K562 (cell line): Measurements from ENCODE around the gene IRX5. TPM values are rescaled to one million over a fixed set of nuclear protein-coding genes. Genes with fewer than 3 reads are reported as not detected.
A peak's percentile ranks its signal among the peaks of the same experiment; 100 is the strongest.

Experiments used
- ATAC-seq: fragments of 200-7000 bp; cut with Tn5 transposase; 3 replicates; pipeline ENCODE4 v1.9.1; 2020; ENCODE audit warnings: moderate library complexity
- BruUV-seq: library from RNA; stranded (reverse); fragments of 400-500 nt; replicated peaks from 2 replicates; lab custom pipeline; 2021; lab: Mats Ljungman, UMichigan
- CTCF ChIA-PET: fragments of 300-600 bp; formaldehyde crosslinking; extraction: SDS; loops from one replicate; lab custom pipeline; 2021; ENCODE audit warnings: low intra/inter-chr PET ratio; lab: Yijun Ruan, JAX
- POLR2A ChIA-PET: fragments of 300-600, 350-650 bp; sonication (Branson Sonifier 250); formaldehyde crosslinking; extraction: SDS; loops from one replicate; lab custom pipeline; 2021; ENCODE audit warnings: antibody characterized with exemption, inconsistent platforms; lab: Yijun Ruan, JAX
- DNase-seq, 4 experiments: peaks; one replicate each; pipeline versions ENCODE4 v3.0.0 to v3.0.0-alpha.2; 2011 to 2018; ENCODE audit warnings: low spot score in 3 of 4, mixed read lengths in 3 of 4; ENCODE audit errors: extremely low read depth in 1 of 4
- FAIRE-seq: peaks from 2 replicates; lab custom pipeline; 2011; peaks lifted over from hg19 to GRCh38; lab: Jason Lieb, UNC
- H2AFZ ChIP-seq: 2 replicates; pipeline ENCODE4 v1.6.0; 2011; ENCODE audit warnings: low read depth, low read length, control low read depth, inconsistent platforms
- H3K27ac ChIP-seq: fragments of 200-600 bp; 3 replicates; pipeline ENCODE4 v1.8.0; 2011; ENCODE audit warnings: low read depth, mild to moderate bottlenecking, control low read depth, inconsistent platforms, low read length, moderate library complexity, mixed read lengths; ENCODE audit errors: extremely low read depth
- H3K27me3 ChIP-seq, 2 experiments: fragments of 300-600 bp in 1 of 2; 2 replicates in 1 of 2; 3 replicates in 1 of 2; pipeline versions ENCODE4 v1.6.0 to v1.8.0; 2011; ENCODE audit warnings: inconsistent platforms in 2 of 2, low read length in 2 of 2, mild to moderate bottlenecking in 1 of 2, mixed read lengths in 1 of 2, moderate library complexity in 1 of 2; ENCODE audit not compliant: control insufficient read depth in 2 of 2, insufficient read depth in 2 of 2
- H3K36me3 ChIP-seq: fragments of 300-600 bp; 3 replicates; pipeline ENCODE4 v1.8.0; 2011; ENCODE audit warnings: mild to moderate bottlenecking, low read length, inconsistent platforms; ENCODE audit not compliant: control insufficient read depth, insufficient read depth
- H3K4me1 ChIP-seq, 2 experiments: fragments of 200-600 bp in 1 of 2; replicated peaks in 1 of 2; 2 replicates in 1 of 2; 3 replicates in 1 of 2; pipeline versions ENCODE4 v1.5.1 to v1.8.0; 2011; ENCODE audit warnings: inconsistent platforms in 2 of 2, low read length in 2 of 2, mild to moderate bottlenecking in 1 of 2, mixed read lengths in 1 of 2, moderate library complexity in 1 of 2; ENCODE audit not compliant: control insufficient read depth in 2 of 2, insufficient read depth in 2 of 2
- H3K4me2 ChIP-seq: 2 replicates; pipeline ENCODE4 v1.6.1; 2011; ENCODE audit warnings: low read length, control low read depth, inconsistent platforms, mixed read lengths; ENCODE audit not compliant: insufficient read depth
- H3K4me3 ChIP-seq: fragments of 200-600 bp; sonication (generic), shearing (Covaris generic); 2 replicates; pipeline ENCODE4 v1.5.1; 2016; ENCODE audit warnings: control low read depth, inconsistent platforms
- H3K79me2 ChIP-seq: fragments of 200-600 bp; 3 replicates; pipeline ENCODE4 v1.8.0; 2011; ENCODE audit warnings: low read length, inconsistent platforms; ENCODE audit not compliant: control insufficient read depth, insufficient read depth
- H3K9ac ChIP-seq, 2 experiments: 2 replicates each; pipeline versions ENCODE4 v1.6.0 to v1.6.1; 2011; ENCODE audit warnings: low read depth in 2 of 2, low read length in 2 of 2, control low read depth in 1 of 2, inconsistent platforms in 1 of 2, mild to moderate bottlenecking in 1 of 2, mixed read lengths in 1 of 2; ENCODE audit not compliant: insufficient read depth in 1 of 2
- H3K9me1 ChIP-seq: one replicate; pipeline ENCODE4 v1.6.0; 2011; ENCODE audit warnings: inconsistent platforms, mild to moderate bottlenecking, low read length, moderate library complexity; ENCODE audit not compliant: control insufficient read depth, insufficient read depth
- H3K9me3 ChIP-seq: replicated peaks from 2 replicates; pipeline ENCODE4 v1.5.1; 2011; ENCODE audit warnings: low read depth, low read length, inconsistent platforms; ENCODE audit not compliant: control insufficient read depth, insufficient read depth
- H4K20me1 ChIP-seq: replicated peaks from 2 replicates; pipeline ENCODE4 v1.6.1; 2011; ENCODE audit warnings: low read length, inconsistent platforms, mixed read lengths; ENCODE audit not compliant: control insufficient read depth, insufficient read depth
- ARID1B ChIP-seq: fragments of 450-650 bp; IDR thresholded peaks from 2 replicates; pipeline ENCODE4 v1.6.1; 2016; ENCODE audit warnings: antibody characterized with exemption, mild to moderate bottlenecking, inconsistent platforms
- MYBL2 ChIP-seq, 2 experiments: fragments of 450-650 bp in 1 of 2; sonication (generic) in 1 of 2; formaldehyde crosslinking in 1 of 2; IDR thresholded peaks; 2 replicates each; pipeline versions ENCODE4 v1.6.1 to v1.8.1; 2017 to 2022; ENCODE audit warnings: borderline replicate concordance in 1 of 2, inconsistent platforms in 1 of 2, low read depth in 1 of 2, mild to moderate bottlenecking in 1 of 2, missing genetic modification reagents in 1 of 2, moderate library complexity in 1 of 2
- YY1 ChIP-seq, 3 experiments: IDR thresholded peaks; 2 replicates each; pipeline ENCODE4 v1.6.1; 2011; ENCODE audit warnings: low read length in 2 of 3, mild to moderate bottlenecking in 2 of 3, moderate library complexity in 2 of 3, borderline replicate concordance in 1 of 3, control low read depth in 1 of 3, low read depth in 1 of 3; ENCODE audit not compliant: insufficient read depth in 3 of 3, insufficient replicate concordance in 2 of 3, control insufficient read depth in 1 of 3, insufficient read length in 1 of 3; ENCODE audit errors: extremely low read depth in 1 of 3
- ZNF12 ChIP-seq: sonication (generic); formaldehyde crosslinking; IDR thresholded peaks from 2 replicates; pipeline ENCODE4 v1.4.0; 2020; ENCODE audit warnings: mild to moderate bottlenecking, missing genetic modification reagents
- ZNF232 ChIP-seq: sonication (generic); formaldehyde crosslinking; IDR thresholded peaks from 2 replicates; pipeline ENCODE4 v1.8.0; 2022; ENCODE audit warnings: mild to moderate bottlenecking, missing genetic modification reagents
- ZNF589 ChIP-seq: fragments of 200-800 bp; sonication (Bioruptor generic); IDR thresholded peaks from 2 replicates; pipeline ENCODE4 v1.6.1; 2016; ENCODE audit warnings: low read depth, missing genetic modification characterization, missing compliant biosample characterization
- WGBS: fragments of 100-300 bp; shearing (Covaris generic); methylation state at CpG from one replicate; pipeline ENCODE4 v1.1.6; 2016; ENCODE audit warnings: low coverage, mixed read lengths; ENCODE audit not compliant: insufficient coverage; ENCODE audit errors: missing lambda C conversion rate; 5-methylcytosine and 5-hydroxymethylcytosine counted together
- in situ Hi-C: fragments of 300-500 bp; cut with MboI; formaldehyde crosslinking; loops from 4 replicates; pipeline ENCODE4 v1.15.0; 2018; ENCODE audit warnings: inconsistent platforms, mixed read lengths
- intact Hi-C: fragments of 100-400 bp; cut with micrococcal nuclease; formaldehyde crosslinking; loops from 2 replicates; pipeline ENCODE4 v1.14.2; 2022
- polyA plus RNA-seq, 8 experiments: library from polyadenylated mRNA; depleted of rRNA in 4 of 8; stranded (reverse) in 5 of 8; unstranded in 3 of 8; fragments of >200 nt; fragmentation: Nextera tagmentation in 2 of 8; fragmentation: Illumina TruSeq in 1 of 8; extraction: Ambion mirVana in 2 of 8; extraction: Trizol in 1 of 8; gene quantifications; 2 replicates each; pipeline versions ENCODE4 v1.2.1 to v1.2.3, GENCODE V29; 2011 to 2014; ENCODE audit warnings: inconsistent platforms in 1 of 8, missing spikeins in 1 of 8
- total RNA-seq, 7 experiments: library from RNA; depleted of rRNA in 6 of 7; stranded (reverse); fragments of >200 nt in 6 of 7; fragmentation: Illumina TruSeq in 2 of 7; extraction: Trizol in 2 of 7; gene quantifications; 2 replicates each; pipeline versions ENCODE4 v1.2.1 to v1.2.3, GENCODE V29; 2011 to 2021; ENCODE audit warnings: low replicate concordance in 1 of 7
- TF ChIP-seq, protein P1 (sequence below): fragments of 450-650 bp; IDR thresholded peaks from 2 replicates; pipeline ENCODE4 v1.7.1; 2018; ENCODE audit warnings: mild to moderate bottlenecking, low read depth; ENCODE audit not compliant: partially characterized antibody

The IRX5 gene
- total and polyA plus RNA-seq, 9 of the 15 experiments (the other 6 are each of a cell fraction or from before 2014, with no cell fraction given), result 0.20 to 4.2 (median 0.94) TPM

DNA sequence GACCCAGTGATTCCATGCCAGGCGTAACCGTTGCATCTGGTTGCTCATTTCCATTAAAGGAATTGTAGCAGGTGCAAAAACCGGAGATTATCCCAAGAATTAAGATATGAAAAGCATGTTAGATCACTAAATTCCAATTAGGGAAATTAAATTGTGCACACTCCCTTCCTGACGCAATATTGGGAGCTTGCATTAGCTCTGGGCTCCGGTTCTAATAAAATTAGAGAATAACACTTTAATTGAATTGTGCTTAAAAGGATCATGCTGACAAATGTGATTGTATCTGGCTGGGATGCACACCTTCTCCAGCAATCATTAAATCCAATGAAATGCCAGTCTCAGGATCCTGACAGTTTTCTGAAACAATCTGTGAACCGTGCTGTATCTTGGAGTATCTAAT lies 38.1 kb downstream of the IRX5 start (continued):
- TF ChIP-seq, protein P1, sequence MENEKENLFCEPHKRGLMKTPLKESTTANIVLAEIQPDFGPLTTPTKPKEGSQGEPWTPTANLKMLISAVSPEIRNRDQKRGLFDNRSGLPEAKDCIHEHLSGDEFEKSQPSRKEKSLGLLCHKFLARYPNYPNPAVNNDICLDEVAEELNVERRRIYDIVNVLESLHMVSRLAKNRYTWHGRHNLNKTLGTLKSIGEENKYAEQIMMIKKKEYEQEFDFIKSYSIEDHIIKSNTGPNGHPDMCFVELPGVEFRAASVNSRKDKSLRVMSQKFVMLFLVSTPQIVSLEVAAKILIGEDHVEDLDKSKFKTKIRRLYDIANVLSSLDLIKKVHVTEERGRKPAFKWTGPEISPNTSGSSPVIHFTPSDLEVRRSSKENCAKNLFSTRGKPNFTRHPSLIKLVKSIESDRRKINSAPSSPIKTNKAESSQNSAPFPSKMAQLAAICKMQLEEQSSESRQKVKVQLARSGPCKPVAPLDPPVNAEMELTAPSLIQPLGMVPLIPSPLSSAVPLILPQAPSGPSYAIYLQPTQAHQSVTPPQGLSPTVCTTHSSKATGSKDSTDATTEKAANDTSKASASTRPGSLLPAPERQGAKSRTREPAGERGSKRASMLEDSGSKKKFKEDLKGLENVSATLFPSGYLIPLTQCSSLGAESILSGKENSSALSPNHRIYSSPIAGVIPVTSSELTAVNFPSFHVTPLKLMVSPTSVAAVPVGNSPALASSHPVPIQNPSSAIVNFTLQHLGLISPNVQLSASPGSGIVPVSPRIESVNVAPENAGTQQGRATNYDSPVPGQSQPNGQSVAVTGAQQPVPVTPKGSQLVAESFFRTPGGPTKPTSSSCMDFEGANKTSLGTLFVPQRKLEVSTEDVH, result no peak
- no peak for TF ChIP-seq ZNF589 (CRISPR knock-in tag)

DNA sequence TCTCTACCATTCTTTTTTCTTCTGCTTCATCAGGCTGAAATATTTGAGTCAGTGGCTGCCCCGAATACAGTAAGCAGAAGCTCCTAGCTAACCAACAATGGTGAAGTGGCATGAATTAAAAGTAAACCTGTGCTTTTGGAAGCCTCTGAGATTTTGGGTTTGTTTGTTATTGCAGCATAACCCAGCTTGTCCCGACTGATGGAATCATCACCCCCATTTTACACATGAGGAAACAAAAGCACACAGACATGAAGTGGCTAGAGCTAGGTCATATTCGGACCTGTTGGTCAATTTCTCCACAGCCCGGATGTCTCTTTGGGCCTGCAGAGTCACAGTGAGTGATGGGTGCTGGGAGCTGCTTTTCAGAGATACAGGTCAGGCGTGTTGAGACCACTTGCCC lies 39.4 kb downstream of the IRX5 start:
- 1% methylated on average over 5 of the region's 5 CpGs for WGBS
- CTCF ChIA-PET, result no interaction called here
- Histone ChIP-seq H3K27me3 (peaks cover 2 to 17% of the 10 kb centered on the region in 2 experiments; a peak in 3 of 5 replicates), H3K4me3 (no peak overlapping the region), H3K4me2 (no peak overlapping the region), H3K79me2 (no peaks in the 10 kb centered on the region), H3K27ac (no peak overlapping the region), H3K9ac (no peak overlapping the region), H3K36me3 (no peaks in the 10 kb centered on the region), H3K4me1 (no peaks in the 10 kb centered on the region), H3K9me3 (no peaks in the 10 kb centered on the region), H3K9me1 (no peaks in the 10 kb centered on the region), H4K20me1 (no peaks in the 10 kb centered on the region), H2AFZ (no peak overlapping the region)
- intact Hi-C loops, result no loop called here
- no peak for ATAC-seq
- DNase-seq, result no peak
- POLR2A ChIA-PET, result no interaction called here
- no TSS peak for BruUV-seq
- FAIRE-seq, result no peak
- in situ Hi-C loops, result no loop called here
- TF ChIP-seq ZNF12 (CRISPR knock-in tag) (peak; percentile 65; the same call in 1 of the 2 replicates), ARID1B (no peak), MYBL2 (IDR thresholded peaks at IDR 0.05; ENCODE audit: low read depth) (no peak), MYBL2 (CRISPR knock-in tag; IDR thresholded peaks at IDR 0.05; ENCODE audit: borderline replicate concordance) (no peak), ZNF232 (CRISPR knock-in tag) (no peak), YY1 (IDR thresholded peaks at IDR 0.05; ENCODE audit: borderline replicate concordance in 1 of 3, control insufficient read depth in 1 of 3, extremely low read depth in 1 of 3, insufficient read depth in 3 of 3, insufficient read length in 1 of 3, insufficient replicate concordance in 2 of 3, low read depth in 1 of 3, low read length in 2 of 3) (no peak)
